Spleen (tissue), 11 donors: ENCODE measurements around the gene ATG4D. TPM values are rescaled to one million over a fixed set of nuclear protein-coding genes. Genes with fewer than 3 reads are reported as not detected.
A peak's percentile ranks its signal among the peaks of the same experiment; 100 is the strongest.

Experiments used
- DNase-seq: peaks from one replicate; pipeline ENCODE4 v3.0.0-alpha.2; 2020
- H3K27ac ChIP-seq, 8 donors: fragments of 200-600 bp; sonication (generic) in 7 of 8; 1 replicate in 4 of 8; 2 replicates in 4 of 8; pipeline versions ENCODE4 v1.5.0 to v1.8.0; 2016 to 2021; ENCODE audit warnings: inconsistent platforms in 4 of 8, mild to moderate bottlenecking in 4 of 8, moderate library complexity in 1 of 8
- H3K27me3 ChIP-seq, 7 donors: fragments of 200-600 bp; sonication (generic) in 6 of 7; replicated peaks in 1 of 7; 1 replicate in 4 of 7; 2 replicates in 3 of 7; pipeline versions ENCODE4 v1.5.0 to v1.8.0; 2016 to 2021; ENCODE audit warnings: inconsistent platforms in 3 of 7, mild to moderate bottlenecking in 1 of 7
- H3K36me3 ChIP-seq, 6 donors: fragments of 200-600 bp; sonication (generic) in 5 of 6; 1 replicate in 4 of 6; 2 replicates in 2 of 6; pipeline versions ENCODE4 v1.5.0 to v1.8.0; 2016 to 2021; ENCODE audit warnings: inconsistent platforms in 2 of 6
- H3K4me1 ChIP-seq, 6 donors: fragments of 200-600 bp; sonication (generic) in 5 of 6; 1 replicate in 3 of 6; 2 replicates in 3 of 6; pipeline versions ENCODE4 v1.5.0 to v1.8.0; 2016 to 2021; ENCODE audit warnings: inconsistent platforms in 3 of 6
- H3K4me3 ChIP-seq, 8 donors: fragments of 200-600 bp; sonication (generic) in 7 of 8; 1 replicate in 4 of 8; 2 replicates in 4 of 8; pipeline versions ENCODE4 v1.5.0 to v1.8.0; 2016 to 2021; ENCODE audit warnings: inconsistent platforms in 4 of 8, mild to moderate bottlenecking in 4 of 8, moderate library complexity in 2 of 8
- H3K9me3 ChIP-seq, 8 donors: fragments of 200-600 bp; sonication (generic) in 7 of 8; 1 replicate in 4 of 8; 2 replicates in 4 of 8; pipeline versions ENCODE4 v1.5.0 to v1.8.0; 2016 to 2021; ENCODE audit warnings: inconsistent platforms in 4 of 8
- POLR2A ChIP-seq, 3 donors: fragments of 450-650 bp; IDR thresholded peaks; one replicate each; pipeline ENCODE4 v1.5.1; 2017; ENCODE audit warnings: antibody characterized with exemption in 3 of 3, mild to moderate bottlenecking in 1 of 3
- POLR2AphosphoS5 ChIP-seq, 3 donors: sonication (generic); formaldehyde crosslinking; IDR thresholded peaks; one replicate each; pipeline ENCODE4 v1.5.1; 2017; ENCODE audit warnings: antibody characterized with exemption in 3 of 3
- WGBS, 5 donors: extraction: QIAGEN DNeasy Blood & Tissue Kit in 3 of 5; methylation state at CpG; one replicate each; pipeline versions ENCODE4 v1.1.5 to v1.1.7; 2013 to 2018; 5-methylcytosine and 5-hydroxymethylcytosine counted together
- intact Hi-C: fragments of 100-400 bp; cut with DNase I; formaldehyde crosslinking; loops from one replicate; pipeline ENCODE4 v1.15.0; 2023; ENCODE audit warnings: low total_unique reads
- polyA plus RNA-seq, 3 donors: library from polyadenylated mRNA; stranded (reverse); fragments of 200-250 nt; gene quantifications; one replicate each; pipeline ENCODE4 v1.2.1, GENCODE V29; 2013
- total RNA-seq, 7 donors: library from RNA; depleted of rRNA in 3 of 7; stranded (reverse); fragments of >200 nt in 3 of 7; fragmentation: NEBNext Ultra II Directional in 4 of 7; extraction: Animal tissue kit (Norgen Biotek cat#: 25700) in 4 of 7; gene quantifications; one replicate each; pipeline versions ENCODE4 v1.1.0 to v1.2.1, GENCODE V29; 2016 to 2021
- TF ChIP-seq, protein P1 (sequence below), 11 experiments: fragments of 200-600 bp in 7 of 11; fragments of 450-650 bp in 4 of 11; sonication (generic) in 4 of 11; IDR thresholded peaks in 8 of 11; conservative IDR thresholded peaks in 3 of 11; 1 replicate in 7 of 11; 2 replicates in 4 of 11; pipeline versions ENCODE4 v1.4.0 to v1.8.0; 2016 to 2021; ENCODE audit warnings: antibody characterized with exemption in 11 of 11, inconsistent platforms in 4 of 11, mild to moderate bottlenecking in 1 of 11
- donor health status: healthy with polysubstance abuse.
- donor health status: DM: no; HTN: no; CAD: no; lungs with moderate emphysema.
- donor health status: DM: no; HTN: no; CAD: no.
- donor health status: Bipolar disorder and iron deficiency.
- donor health status: healthy.
- donor health status: DM: no; HTN: no; CAD: no.
- donor health status: DM: yes; HTN: yes; CAD: no.

Gene ATG4D
- total and polyA plus RNA-seq, 10 donors = 18.2 to 40.5 (median 32.1) TPM

DNA sequence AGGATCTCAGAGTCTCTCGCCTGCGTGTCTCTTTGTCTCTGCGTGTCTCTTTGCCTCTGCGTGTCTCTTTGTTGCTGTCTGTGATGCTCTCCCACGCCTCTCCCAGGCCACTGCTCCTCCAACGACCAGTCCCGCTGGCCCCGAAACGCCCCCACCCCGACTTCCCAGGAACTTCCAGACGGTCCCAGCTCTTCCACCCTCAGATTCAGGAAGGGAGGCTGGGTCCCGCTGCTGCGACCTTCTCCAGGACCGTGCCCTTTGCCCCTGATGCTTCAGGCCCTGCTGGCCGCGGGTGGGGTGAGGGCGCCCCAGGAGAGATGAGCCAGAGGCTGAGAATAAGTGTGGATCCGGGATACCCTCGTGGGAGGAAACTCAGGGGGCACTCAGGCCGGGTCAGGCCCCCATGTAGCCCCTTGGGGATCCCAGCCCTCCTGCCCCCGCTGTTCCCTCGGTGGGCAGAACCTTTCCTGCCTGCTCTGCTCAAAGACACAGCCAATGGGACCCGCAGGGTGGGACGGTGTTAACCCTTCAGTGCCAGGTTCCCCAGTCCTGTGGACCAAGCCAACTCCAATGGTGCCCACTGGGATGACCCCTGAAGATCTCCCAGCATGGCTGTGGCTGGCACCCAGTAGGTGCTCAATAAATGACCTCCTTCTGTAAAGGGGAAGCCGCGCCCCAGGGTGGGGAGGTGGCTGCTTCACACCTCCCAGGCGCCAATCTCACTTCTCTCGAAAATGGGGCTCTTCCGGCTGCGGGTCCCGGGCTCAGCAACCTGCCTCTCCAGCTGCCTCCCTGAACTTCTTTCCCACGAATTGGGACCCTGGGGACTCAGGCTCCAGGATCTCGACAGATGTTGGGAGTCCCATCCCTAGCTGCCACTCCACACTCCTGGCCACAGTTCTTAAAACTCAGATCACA, 25.0 kb upstream of the ATG4D start:
- peak in 1 of 3 donors; percentile 23 for TF ChIP-seq POLR2AphosphoS5 (IDR thresholded peaks at IDR 0.05)
- TF ChIP-seq, protein P1, sequence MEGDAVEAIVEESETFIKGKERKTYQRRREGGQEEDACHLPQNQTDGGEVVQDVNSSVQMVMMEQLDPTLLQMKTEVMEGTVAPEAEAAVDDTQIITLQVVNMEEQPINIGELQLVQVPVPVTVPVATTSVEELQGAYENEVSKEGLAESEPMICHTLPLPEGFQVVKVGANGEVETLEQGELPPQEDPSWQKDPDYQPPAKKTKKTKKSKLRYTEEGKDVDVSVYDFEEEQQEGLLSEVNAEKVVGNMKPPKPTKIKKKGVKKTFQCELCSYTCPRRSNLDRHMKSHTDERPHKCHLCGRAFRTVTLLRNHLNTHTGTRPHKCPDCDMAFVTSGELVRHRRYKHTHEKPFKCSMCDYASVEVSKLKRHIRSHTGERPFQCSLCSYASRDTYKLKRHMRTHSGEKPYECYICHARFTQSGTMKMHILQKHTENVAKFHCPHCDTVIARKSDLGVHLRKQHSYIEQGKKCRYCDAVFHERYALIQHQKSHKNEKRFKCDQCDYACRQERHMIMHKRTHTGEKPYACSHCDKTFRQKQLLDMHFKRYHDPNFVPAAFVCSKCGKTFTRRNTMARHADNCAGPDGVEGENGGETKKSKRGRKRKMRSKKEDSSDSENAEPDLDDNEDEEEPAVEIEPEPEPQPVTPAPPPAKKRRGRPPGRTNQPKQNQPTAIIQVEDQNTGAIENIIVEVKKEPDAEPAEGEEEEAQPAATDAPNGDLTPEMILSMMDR (IDR thresholded peaks at IDR 0.05 in 8 of 11, conservative IDR thresholded peaks at IDR 0.05 in 3 of 11) = no peak
- intact Hi-C loops = no loop called here
- Histone ChIP-seq H3K4me3 (peak overlapping the region in 5 of 8 donors; percentile 8 to 71 (median 50)), H3K36me3 (peaks cover 0 to 9% (median 0%) of the 10 kb centered on the region in 6 donors), H3K27me3 (peaks cover 6 to 76% (median 58%) of the 10 kb centered on the region in 7 donors), H3K9me3 (no peaks in the 10 kb centered on the region), H3K27ac (peak overlapping the region in 7 of 8 donors; percentile 41 to 88 (median 74)), H3K4me1 (peaks cover 20 to 57% (median 39%) of the 10 kb centered on the region in 6 donors)
- no peak for DNase-seq
- 8 to 12% (median 11%) methylated on average over 26 to 33 of the region's 33 CpGs for WGBS, 5 donors

DNA sequence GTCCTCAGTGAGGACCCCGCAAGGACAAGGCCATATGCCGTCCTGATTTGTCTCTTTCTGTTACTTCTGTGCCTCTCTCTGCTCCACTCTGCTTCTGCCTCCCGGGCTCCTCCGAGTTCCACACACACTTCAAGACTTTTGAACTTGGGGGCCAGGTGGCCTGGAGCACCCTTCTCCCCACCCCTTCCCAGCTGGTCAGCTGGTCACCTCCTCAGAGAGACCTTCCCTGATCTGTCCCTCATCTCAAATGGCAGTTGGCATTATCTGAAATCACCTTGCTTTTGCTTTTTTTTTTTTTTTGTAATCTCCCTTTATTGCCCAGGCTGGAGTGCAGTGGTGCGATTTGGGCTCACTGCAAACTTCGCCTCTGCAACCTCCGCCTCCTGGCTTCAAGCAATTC, 24.3 kb upstream of the ATG4D start:
- 74 to 77% (median 76%) methylated on average over 7 of the region's 7 CpGs for WGBS, 5 donors
- peaks cover 0 to 2% (median 0%) of the 10 kb centered on the region in 6 donors for H3K36me3 ChIP-seq
- no peak for TF ChIP-seq POLR2AphosphoS5 (IDR thresholded peaks at IDR 0.05)
- TF ChIP-seq POLR2A (IDR thresholded peaks at IDR 0.05) = no peak
- TF ChIP-seq, protein P1 (IDR thresholded peaks at IDR 0.05 in 8 of 11, conservative IDR thresholded peaks at IDR 0.05 in 3 of 11) = no peak
- H3K27me3 ChIP-seq = peaks cover 6 to 69% (median 50%) of the 10 kb centered on the region in 7 donors
- no peak for DNase-seq
- intact Hi-C loops = no loop called here
- peaks cover 15 to 49% (median 31%) of the 10 kb centered on the region in 6 donors for H3K4me1 ChIP-seq
- H3K4me3 ChIP-seq = no peak overlapping the region
- peak overlapping the region in 4 of 8 donors; percentile 74 to 88 (median 85) for H3K27ac ChIP-seq
- no peaks in the 10 kb centered on the region for H3K9me3 ChIP-seq

DNA sequence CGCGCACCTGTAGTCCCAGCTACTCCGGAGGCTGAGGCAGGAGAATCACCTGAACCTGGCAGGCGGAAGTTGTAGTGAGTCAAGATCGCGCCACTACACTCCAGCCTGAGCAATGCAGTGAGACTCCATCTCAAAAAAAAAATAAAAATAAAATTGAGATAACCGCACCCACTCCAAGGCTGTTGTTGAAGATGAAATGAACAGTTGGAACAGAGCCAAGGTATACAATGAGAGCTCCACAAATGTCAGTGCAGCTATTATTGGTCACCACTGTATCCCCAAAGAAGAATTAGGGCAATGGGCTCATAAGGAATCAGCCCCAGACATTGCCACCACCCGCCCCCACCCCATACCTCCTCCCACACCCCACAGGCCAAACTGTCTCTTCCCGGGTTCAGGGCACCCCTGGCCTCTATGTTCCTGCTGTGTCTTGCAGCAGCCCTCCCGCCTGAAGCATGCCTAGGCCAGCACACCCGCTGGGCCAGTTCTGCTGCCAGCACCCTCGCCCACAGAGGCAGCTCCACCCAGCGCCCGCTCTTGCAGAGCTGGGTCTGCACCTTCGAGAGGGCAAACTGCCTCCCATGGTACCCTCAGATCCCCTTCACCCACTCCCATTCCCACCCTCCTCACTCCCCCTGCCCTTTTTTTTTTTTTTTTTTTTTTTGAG, 22.9 kb upstream of the ATG4D start:
- Histone ChIP-seq H3K4me3 (no peak overlapping the region), H3K27me3 (peaks cover 0 to 55% (median 37%) of the 10 kb centered on the region in 7 donors), H3K4me1 (peaks cover 15 to 43% (median 28%) of the 10 kb centered on the region in 6 donors), H3K9me3 (no peaks in the 10 kb centered on the region), H3K36me3 (no peaks in the 10 kb centered on the region), H3K27ac (peak overlapping the region in 2 of 8 donors; percentile 27 to 85)
- intact Hi-C loops = no loop called here
- WGBS, 5 donors = 85 to 89% (median 88%) methylated on average over 14 to 15 of the region's 15 CpGs
- no peak for DNase-seq
- TF ChIP-seq POLR2A (IDR thresholded peaks at IDR 0.05) (no peak), POLR2AphosphoS5 (IDR thresholded peaks at IDR 0.05) (no peak)
- TF ChIP-seq, protein P1 (IDR thresholded peaks at IDR 0.05 in 8 of 11, conservative IDR thresholded peaks at IDR 0.05 in 3 of 11) = no peak
